MM.1S (cell line): ENCODE measurements around the gene TELO2.

Experiments used
- CTCF ChIP-seq: fragments of 300-600 bp; sonication (generic); IDR thresholded peaks from 2 replicates; pipeline ENCODE4 v1.5.1; 2016; ENCODE audit warnings: antibody characterized with exemption, low read length, mixed read lengths
- EZH2 ChIP-seq: fragments of 300-600 bp; sonication (generic); optimal IDR thresholded peaks from 2 replicates; pipeline ENCODE3; 2017; ENCODE audit warnings: low read depth, mild to moderate bottlenecking, antibody characterized with exemption, low read length, mixed read lengths
- EZH2phosphoT487 ChIP-seq: fragments of 300-600 bp; sonication (generic); IDR thresholded peaks from 2 replicates; pipeline ENCODE4 v1.6.1; 2018; ENCODE audit warnings: antibody characterized with exemption, low read length

GRCh38 chr16:1450218-1450617 is 42.9 kb upstream of the TELO2 start:
- TF ChIP-seq CTCF (no peak), EZH2 (no peak), EZH2phosphoT487 (no peak)
